KMS-11 (cell line): ENCODE data around the gene NRCAM.

ENCODE experiments used
- H2AFZ ChIP-seq: fragments of 200-600 bp; sonication (generic); 2 replicates; pipeline ENCODE4 v1.6.1; 2016; ENCODE audit warnings: antibody characterized with exemption, mixed run types, low read depth
- H3K27ac ChIP-seq: fragments of 200-600 bp; sonication (generic); 2 replicates; pipeline ENCODE4 v1.6.1; 2016; ENCODE audit warnings: mild to moderate bottlenecking, mixed run types
- H3K27me3 ChIP-seq: fragments of 200-600 bp; sonication (generic); 2 replicates; pipeline ENCODE4 v1.6.1; 2017; ENCODE audit warnings: mild to moderate bottlenecking, low read depth, mixed run types, moderate library complexity; ENCODE audit not compliant: insufficient read depth
- H3K36me3 ChIP-seq: fragments of 200-600 bp; sonication (generic); 2 replicates; pipeline ENCODE4 v1.6.1; 2017; ENCODE audit warnings: mild to moderate bottlenecking, mixed run types; ENCODE audit not compliant: insufficient read depth
- H3K4me1 ChIP-seq: fragments of 200-600 bp; sonication (generic); 2 replicates; pipeline ENCODE4 v1.6.1; 2016; ENCODE audit warnings: mild to moderate bottlenecking, low read depth, mixed run types; ENCODE audit not compliant: poor library complexity, severe bottlenecking
- H3K4me2 ChIP-seq: fragments of 200-600 bp; sonication (generic); 2 replicates; pipeline ENCODE4 v1.7.0; 2016; ENCODE audit warnings: mild to moderate bottlenecking, mixed run types
- H3K4me3 ChIP-seq: fragments of 200-600 bp; sonication (generic); IDR thresholded peaks from 2 replicates; pipeline ENCODE4 v1.6.1; 2017; ENCODE audit warnings: low read depth, low read length, mixed read lengths; ENCODE audit not compliant: insufficient read depth
- H3K79me2 ChIP-seq: fragments of 200-600 bp; sonication (generic); 2 replicates; pipeline ENCODE4 v1.6.1; 2016; ENCODE audit warnings: low read depth, mixed run types; ENCODE audit not compliant: insufficient read depth
- H3K9ac ChIP-seq: fragments of 200-600 bp; sonication (generic); 2 replicates; pipeline ENCODE4 v1.6.1; 2016; ENCODE audit warnings: mild to moderate bottlenecking, mixed run types
- H4K20me1 ChIP-seq: fragments of 200-600 bp; sonication (generic); 2 replicates; pipeline ENCODE4 v1.6.1; 2016; ENCODE audit warnings: mild to moderate bottlenecking, mixed run types; ENCODE audit not compliant: insufficient read depth
- TF ChIP-seq, protein P1 (sequence below): fragments of 200-600 bp; sonication (generic); conservative IDR thresholded peaks from 2 replicates; pipeline ENCODE4 v1.6.1; 2017; ENCODE audit warnings: low read depth, mild to moderate bottlenecking, antibody characterized with exemption, low read length, moderate library complexity, mixed read lengths

The NRCAM gene

DNA sequence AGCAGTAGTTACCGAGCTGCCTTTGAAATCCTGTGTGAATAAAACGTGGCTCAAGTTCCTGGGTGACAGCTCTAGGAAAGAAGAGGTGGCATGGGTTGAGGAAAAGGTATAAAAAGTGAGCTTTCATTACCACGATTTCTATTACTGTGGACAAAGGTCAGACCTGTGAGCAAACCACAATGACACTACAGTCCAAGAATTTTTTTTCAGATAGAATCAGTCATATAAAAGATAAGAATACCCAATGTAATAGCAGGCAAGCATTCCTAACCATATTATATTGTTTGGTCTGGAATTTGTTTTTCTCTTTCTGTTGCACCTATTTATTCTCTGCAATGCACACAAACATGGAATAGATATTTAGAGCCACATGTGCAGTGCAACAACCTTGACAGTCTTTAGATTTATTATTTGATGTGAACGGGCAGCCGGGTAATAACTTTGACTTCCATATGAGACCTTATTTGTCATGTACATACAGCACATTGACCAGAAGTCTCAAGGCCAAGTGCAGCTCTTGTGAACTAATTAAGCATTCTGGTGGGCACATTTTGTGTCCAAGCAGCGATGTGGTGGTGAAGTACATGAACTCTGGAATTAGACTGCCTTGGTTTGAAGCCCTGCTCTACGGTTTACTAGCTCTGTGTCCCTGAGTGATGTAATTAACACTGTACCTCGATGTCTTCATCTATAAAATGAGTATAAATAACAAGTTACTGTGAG lies 156.8 kb downstream of the NRCAM start:
- Histone ChIP-seq H2AFZ (no peak overlapping the region), H3K4me1 (peaks cover 9% of the 10 kb centered on the region), H4K20me1 (no peaks in the 10 kb centered on the region), H3K9ac (no peak overlapping the region), H3K27ac (no peak overlapping the region), H3K27me3 (no peaks in the 10 kb centered on the region), H3K4me3 (no peak overlapping the region), H3K36me3 (no peaks in the 10 kb centered on the region), H3K4me2 (no peak overlapping the region), H3K79me2 (no peaks in the 10 kb centered on the region)
- TF ChIP-seq, protein P1, sequence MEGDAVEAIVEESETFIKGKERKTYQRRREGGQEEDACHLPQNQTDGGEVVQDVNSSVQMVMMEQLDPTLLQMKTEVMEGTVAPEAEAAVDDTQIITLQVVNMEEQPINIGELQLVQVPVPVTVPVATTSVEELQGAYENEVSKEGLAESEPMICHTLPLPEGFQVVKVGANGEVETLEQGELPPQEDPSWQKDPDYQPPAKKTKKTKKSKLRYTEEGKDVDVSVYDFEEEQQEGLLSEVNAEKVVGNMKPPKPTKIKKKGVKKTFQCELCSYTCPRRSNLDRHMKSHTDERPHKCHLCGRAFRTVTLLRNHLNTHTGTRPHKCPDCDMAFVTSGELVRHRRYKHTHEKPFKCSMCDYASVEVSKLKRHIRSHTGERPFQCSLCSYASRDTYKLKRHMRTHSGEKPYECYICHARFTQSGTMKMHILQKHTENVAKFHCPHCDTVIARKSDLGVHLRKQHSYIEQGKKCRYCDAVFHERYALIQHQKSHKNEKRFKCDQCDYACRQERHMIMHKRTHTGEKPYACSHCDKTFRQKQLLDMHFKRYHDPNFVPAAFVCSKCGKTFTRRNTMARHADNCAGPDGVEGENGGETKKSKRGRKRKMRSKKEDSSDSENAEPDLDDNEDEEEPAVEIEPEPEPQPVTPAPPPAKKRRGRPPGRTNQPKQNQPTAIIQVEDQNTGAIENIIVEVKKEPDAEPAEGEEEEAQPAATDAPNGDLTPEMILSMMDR: no peak

DNA sequence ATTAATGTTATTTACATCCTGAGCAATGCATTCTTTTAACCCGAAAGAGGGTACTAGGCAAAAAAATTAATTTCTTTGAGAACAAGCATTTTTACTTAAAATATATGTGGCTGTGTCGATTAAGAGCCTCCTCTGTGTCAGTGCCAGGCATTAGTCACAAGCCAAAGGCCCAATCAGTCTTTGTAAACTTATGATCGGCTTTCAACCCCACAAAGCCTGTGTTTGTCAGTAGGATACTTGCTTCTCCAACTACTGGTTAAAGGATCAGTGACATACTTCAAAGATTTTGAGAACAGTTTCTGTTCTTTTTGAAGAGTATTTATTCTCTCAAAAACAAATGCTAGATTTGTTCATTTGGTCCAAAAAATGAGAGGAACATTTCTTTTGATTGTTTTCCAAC lies 159.3 kb downstream of the NRCAM start:
- no peaks in the 10 kb centered on the region for H3K79me2 ChIP-seq
- no peaks in the 10 kb centered on the region for H4K20me1 ChIP-seq
- H3K36me3 ChIP-seq: no peaks in the 10 kb centered on the region
- peaks cover 9% of the 10 kb centered on the region for H3K4me1 ChIP-seq
- TF ChIP-seq, protein P1: no peak
- H3K4me3 ChIP-seq: no peak overlapping the region
- no peak overlapping the region for H2AFZ ChIP-seq
- H3K4me2 ChIP-seq: no peak overlapping the region
- no peak overlapping the region for H3K9ac ChIP-seq
- H3K27ac ChIP-seq: no peak overlapping the region
- H3K27me3 ChIP-seq: no peaks in the 10 kb centered on the region

DNA sequence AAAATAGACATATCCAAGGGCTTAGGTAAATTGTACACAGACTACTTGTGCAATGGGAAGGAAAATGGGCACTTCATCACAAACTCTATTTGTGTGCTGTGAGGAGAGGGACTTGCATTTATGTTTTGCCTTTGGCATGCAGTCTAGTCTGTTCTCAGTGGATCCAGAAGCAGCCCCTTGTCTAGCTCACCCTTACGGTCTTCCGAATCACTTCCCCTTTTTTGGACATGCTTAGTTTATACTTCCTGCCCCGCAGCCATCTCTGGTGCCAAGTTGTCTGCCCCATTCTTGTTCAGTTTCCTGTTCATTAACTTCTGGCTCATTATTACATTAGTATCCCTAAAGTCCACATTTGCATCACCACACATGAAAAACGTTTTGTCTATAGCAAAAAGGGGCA lies 161.6 kb downstream of the NRCAM start:
- Histone ChIP-seq H3K4me3 (no peak overlapping the region), H3K36me3 (no peaks in the 10 kb centered on the region), H3K9ac (no peak overlapping the region), H3K4me2 (no peak overlapping the region), H3K4me1 (peaks cover 21% of the 10 kb centered on the region), H3K79me2 (no peaks in the 10 kb centered on the region), H3K27ac (no peak overlapping the region), H4K20me1 (no peaks in the 10 kb centered on the region), H3K27me3 (no peaks in the 10 kb centered on the region), H2AFZ (no peak overlapping the region)
- TF ChIP-seq, protein P1: no peak

DNA sequence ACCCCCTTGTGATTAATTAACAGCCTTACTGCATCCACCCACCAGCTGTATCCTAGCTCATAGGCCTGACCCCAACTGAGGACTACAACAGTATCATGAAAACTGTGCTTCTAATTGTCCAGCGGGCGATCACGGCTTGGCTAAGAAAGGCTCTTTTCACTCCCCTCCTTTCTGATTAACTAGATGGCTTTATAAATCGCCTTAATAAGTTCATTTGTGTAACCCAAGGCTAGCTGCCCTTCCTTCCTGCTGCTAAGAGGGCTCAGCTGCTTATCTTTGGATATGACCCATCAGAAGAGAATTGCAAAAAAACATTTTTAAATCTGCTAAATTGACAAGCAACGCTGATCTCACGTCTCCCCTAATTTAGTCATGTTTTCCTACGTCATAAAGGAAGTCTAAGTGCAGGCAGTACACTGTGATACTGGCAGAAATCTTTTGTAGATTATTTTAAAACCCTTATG lies 163.1 kb downstream of the NRCAM start:
- H3K9ac ChIP-seq: no peak overlapping the region
- no peak overlapping the region for H3K4me3 ChIP-seq

More for the DNA sequence above, 163.1 kb downstream of the NRCAM start:
- Histone ChIP-seq H3K4me2 (no peak overlapping the region), H2AFZ (no peak overlapping the region), H3K79me2 (no peaks in the 10 kb centered on the region), H3K4me1 (peaks cover 15% of the 10 kb centered on the region), H4K20me1 (no peaks in the 10 kb centered on the region), H3K36me3 (no peaks in the 10 kb centered on the region), H3K27ac (no peak overlapping the region), H3K27me3 (no peaks in the 10 kb centered on the region)
- TF ChIP-seq, protein P1: no peak
